Stimulated activated CD8-positive, alpha-beta memory T cell treated with anti-CD3 and anti-CD28 coated beads, Interleukin-4, amount 100 ng/mL, for 1 hour (primary cell): Measurements from ENCODE around the gene UQCC2.

Source experiments
- DNase-seq, 2 donors: peaks; one replicate each; pipeline ENCODE4 v3.0.0-alpha.2; 2020; ENCODE audit warnings: low read depth in 2 of 2, low spot score in 1 of 2

Gene UQCC2

GRCh38 chr6:33744001-33744848 is 32.7 kb upstream of the UQCC2 start:
- peak; percentile 34 to 53 for DNase-seq

- DNase-seq: no peak
These were observed 31.3 kb upstream of the UQCC2 start for GRCh38 chr6:33742837-33743236.

- no peak for DNase-seq
These were observed 30.6 kb upstream of the UQCC2 start for GRCh38 chr6:33742092-33742491.

- DNase-seq: no peak
These were observed 29.3 kb upstream of the UQCC2 start for GRCh38 chr6:33740794-33741193.

- DNase-seq: no peak
These were observed 28.7 kb upstream of the UQCC2 start for GRCh38 chr6:33740204-33740608.

- DNase-seq: no peak
These were observed 28.1 kb upstream of the UQCC2 start for GRCh38 chr6:33739571-33739970.

- DNase-seq: no peak
These were observed 27.4 kb upstream of the UQCC2 start for GRCh38 chr6:33738879-33739278.

GRCh38 chr6:33738153-33738552 is 26.7 kb upstream of the UQCC2 start:
- DNase-seq: no peak

GRCh38 chr6:33737267-33738026 is 25.9 kb upstream of the UQCC2 start:
- no peak for DNase-seq

- no peak for DNase-seq
These were observed 23.7 kb upstream of the UQCC2 start for GRCh38 chr6:33735216-33735615.

- DNase-seq: no peak
These were observed 22.2 kb upstream of the UQCC2 start for GRCh38 chr6:33733709-33734007.

GRCh38 chr6:33732817-33733708 is 21.6 kb upstream of the UQCC2 start:
- DNase-seq: no peak

GRCh38 chr6:33732385-33732784 is 20.9 kb upstream of the UQCC2 start:
- DNase-seq: no peak

- DNase-seq: no peak
These were observed 20.3 kb upstream of the UQCC2 start for GRCh38 chr6:33731751-33732282.

- DNase-seq: no peak
These were observed 19.5 kb upstream of the UQCC2 start for GRCh38 chr6:33731035-33731434.

GRCh38 chr6:33730611-33731010 is 19.1 kb upstream of the UQCC2 start:
- DNase-seq: no peak

GRCh38 chr6:33729059-33729458 is 17.6 kb upstream of the UQCC2 start:
- no peak for DNase-seq

- no peak for DNase-seq
These were observed 16.9 kb upstream of the UQCC2 start for GRCh38 chr6:33728438-33728837.

GRCh38 chr6:33727932-33728331 is 16.4 kb upstream of the UQCC2 start:
- DNase-seq: no peak

- DNase-seq: no peak
These were observed 15.6 kb upstream of the UQCC2 start for GRCh38 chr6:33727126-33727525.

- no peak for DNase-seq
These were observed 15.2 kb upstream of the UQCC2 start for GRCh38 chr6:33726696-33727095.
